KOPT-K1 (cell line): ENCODE data around the gene TNKS1BP1.

ENCODE experiments used
- H3K27ac ChIP-seq: fragments of 200-600 bp; sonication (generic); 2 replicates; pipeline ENCODE4 v1.5.1; 2016; ENCODE audit warnings: antibody characterized with exemption, mild to moderate bottlenecking, low read depth, low read length; ENCODE audit not compliant: poor library complexity, severe bottlenecking
- H3K36me3 ChIP-seq: fragments of 200-600 bp; sonication (generic); 2 replicates; pipeline ENCODE4 v1.5.1; 2017; ENCODE audit warnings: antibody characterized with exemption, mild to moderate bottlenecking, low read length, moderate library complexity; ENCODE audit not compliant: insufficient read depth
- H3K9me3 ChIP-seq: fragments of 200-600 bp; sonication (generic); 2 replicates; pipeline ENCODE4 v1.5.1; 2017; ENCODE audit warnings: antibody characterized with exemption, low read length, mild to moderate bottlenecking; ENCODE audit not compliant: insufficient read depth, poor library complexity, severe bottlenecking

TNKS1BP1 gene

GRCh38 chr11:57314221-57314973 is 10.4 kb downstream of the TNKS1BP1 start:
- Histone ChIP-seq H3K9me3 (no peaks in the 10 kb centered on the region), H3K36me3 (peaks cover 26% of the 10 kb centered on the region; the same call in 1 of the 2 replicates), H3K27ac (no peak overlapping the region)

GRCh38 chr11:57313788-57314135 is 11.0 kb downstream of the TNKS1BP1 start:
- peaks cover 26% of the 10 kb centered on the region; the same call in 1 of the 2 replicates for H3K36me3 ChIP-seq
- H3K27ac ChIP-seq = no peak overlapping the region

DNA sequence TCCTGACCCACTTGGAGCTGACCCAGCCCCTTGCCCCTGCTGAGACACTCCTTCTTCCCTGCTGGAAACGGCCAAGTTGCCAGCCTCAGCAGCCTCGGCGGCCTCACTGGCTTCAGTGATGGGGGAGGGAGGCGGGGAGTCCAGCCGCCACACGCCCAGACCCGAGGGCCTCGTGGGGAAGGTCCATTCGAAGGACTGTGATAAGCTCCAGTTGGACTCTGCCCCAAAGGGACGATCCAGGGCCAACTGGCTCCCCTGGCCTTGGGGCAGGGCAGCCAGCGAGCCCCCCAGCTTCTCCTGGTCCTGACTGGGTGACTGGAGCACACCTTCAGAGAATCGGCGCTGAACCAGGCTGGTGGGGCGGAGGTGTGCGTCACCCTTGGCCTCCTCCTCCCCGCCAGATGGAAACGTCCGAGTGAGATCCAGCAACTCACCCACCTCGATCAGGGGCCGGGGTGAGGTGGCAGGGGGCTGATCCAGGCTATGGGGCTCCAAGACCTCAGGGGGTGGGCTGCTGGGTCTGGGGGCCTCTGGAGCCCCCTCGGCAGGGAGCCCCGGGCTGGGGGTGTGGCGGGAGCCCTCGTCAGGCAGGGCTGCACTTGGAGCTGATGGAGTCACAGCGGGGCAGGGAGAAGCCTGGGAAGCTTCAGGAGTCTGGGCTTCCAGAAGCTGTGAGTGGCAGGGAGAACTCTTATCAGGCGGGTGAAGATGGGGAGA is 11.5 kb downstream of the TNKS1BP1 start:
- H3K9me3 ChIP-seq = no peaks in the 10 kb centered on the region
- H3K36me3 ChIP-seq = peaks cover 25% of the 10 kb centered on the region; the same call in 1 of the 2 replicates
- no peak overlapping the region for H3K27ac ChIP-seq

More at GRCh38 chr11:57313788-57314135, 11.0 kb downstream of the TNKS1BP1 start:
- no peaks in the 10 kb centered on the region for H3K9me3 ChIP-seq

DNA sequence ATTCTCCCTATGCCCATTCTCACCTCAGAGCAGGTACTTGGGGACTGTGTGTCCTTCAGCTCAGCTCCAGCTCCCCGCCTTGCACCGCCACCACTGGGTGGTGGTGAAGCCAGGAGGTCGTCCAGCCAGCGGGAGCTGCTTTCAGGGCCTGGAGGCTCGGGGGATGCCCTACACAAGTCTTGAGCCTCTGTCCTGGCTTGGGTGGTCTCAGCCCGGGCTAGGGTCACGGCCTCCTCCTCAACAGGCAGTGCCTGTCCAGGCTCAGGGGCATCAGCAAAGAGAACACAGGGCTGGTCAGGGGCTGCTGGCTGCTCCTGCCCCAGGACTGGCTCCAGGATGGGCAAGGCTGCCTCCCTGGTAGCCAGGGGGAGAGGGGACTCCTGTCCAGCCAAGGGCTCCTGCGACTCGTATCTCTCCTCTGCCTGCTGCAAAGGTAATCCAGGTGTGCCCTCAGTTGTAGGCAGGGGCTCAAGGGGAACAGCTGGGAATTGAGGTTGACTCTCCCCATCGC is 12.2 kb downstream of the TNKS1BP1 start:
- Histone ChIP-seq H3K27ac (no peak overlapping the region), H3K36me3 (peaks cover 18% of the 10 kb centered on the region; the same call in 1 of the 2 replicates), H3K9me3 (no peaks in the 10 kb centered on the region)

- no peaks in the 10 kb centered on the region for H3K9me3 ChIP-seq
- H3K27ac ChIP-seq = peak overlapping the region; percentile 58
- H3K36me3 ChIP-seq = peaks cover 7% of the 10 kb centered on the region; the same call in 1 of the 2 replicates
Measured at GRCh38 chr11:57311109-57311936, 13.4 kb downstream of the TNKS1BP1 start.

- Histone ChIP-seq H3K27ac (peak overlapping the region; percentile 58), H3K9me3 (no peaks in the 10 kb centered on the region), H3K36me3 (peaks cover 7% of the 10 kb centered on the region; the same call in 1 of the 2 replicates)
Measured at GRCh38 chr11:57310630-57311086, 14.1 kb downstream of the TNKS1BP1 start.

- Histone ChIP-seq H3K36me3 (peaks cover 7% of the 10 kb centered on the region; the same call in 1 of the 2 replicates), H3K27ac (no peak overlapping the region)
Measured at GRCh38 chr11:57310091-57310490, 14.7 kb downstream of the TNKS1BP1 start.

DNA sequence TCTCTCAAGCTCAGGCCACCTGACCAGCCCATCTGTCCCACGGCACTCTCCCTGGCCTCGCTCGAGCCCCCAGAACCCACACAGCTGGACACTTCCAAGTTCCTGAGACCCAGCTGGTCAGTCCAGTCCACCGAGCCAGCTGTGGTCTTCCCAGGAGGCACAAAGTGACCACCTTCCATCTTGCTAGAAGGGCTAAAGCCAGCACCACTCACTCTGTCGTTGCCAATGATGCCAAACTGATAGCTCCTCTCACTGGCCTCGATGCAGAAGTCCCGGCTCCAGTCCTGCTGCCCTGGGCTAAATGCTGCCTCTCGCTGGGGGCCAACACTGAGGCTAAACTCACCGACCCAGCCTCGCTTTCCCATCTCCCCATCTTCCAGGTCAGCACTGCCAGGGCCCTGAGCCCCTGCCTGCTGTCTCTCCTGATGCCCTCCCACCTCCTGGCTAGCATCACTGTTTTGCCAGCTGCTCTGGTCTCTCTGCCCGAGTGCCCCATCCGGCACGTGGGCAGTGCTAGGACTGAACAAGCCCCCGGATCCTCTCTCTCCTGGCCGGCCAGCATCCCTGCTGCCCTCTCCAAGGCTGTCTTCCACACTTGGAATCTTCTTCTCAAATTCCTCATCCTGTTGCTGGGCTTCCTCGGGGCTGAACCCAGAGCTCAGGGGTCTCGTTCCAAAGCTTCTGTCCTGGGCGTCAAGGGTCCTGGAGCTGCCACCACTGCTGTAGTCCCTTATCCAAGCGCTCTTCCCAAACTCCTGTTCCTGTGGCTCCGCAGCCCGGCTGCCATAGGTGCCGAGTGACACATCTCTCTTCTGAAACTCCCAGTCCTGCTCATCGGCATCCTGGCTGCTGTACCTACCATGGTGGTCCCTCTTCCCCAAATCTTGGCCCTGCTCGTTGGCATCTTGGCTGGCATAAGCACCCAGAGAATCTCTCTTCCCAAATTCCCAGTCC is 15.4 kb downstream of the TNKS1BP1 start:
- Histone ChIP-seq H3K9me3 (no peaks in the 10 kb centered on the region), H3K27ac (no peak overlapping the region), H3K36me3 (peaks cover 7% of the 10 kb centered on the region; the same call in 1 of the 2 replicates)

More at GRCh38 chr11:57310091-57310490, 14.7 kb downstream of the TNKS1BP1 start:
- no peaks in the 10 kb centered on the region for H3K9me3 ChIP-seq

DNA sequence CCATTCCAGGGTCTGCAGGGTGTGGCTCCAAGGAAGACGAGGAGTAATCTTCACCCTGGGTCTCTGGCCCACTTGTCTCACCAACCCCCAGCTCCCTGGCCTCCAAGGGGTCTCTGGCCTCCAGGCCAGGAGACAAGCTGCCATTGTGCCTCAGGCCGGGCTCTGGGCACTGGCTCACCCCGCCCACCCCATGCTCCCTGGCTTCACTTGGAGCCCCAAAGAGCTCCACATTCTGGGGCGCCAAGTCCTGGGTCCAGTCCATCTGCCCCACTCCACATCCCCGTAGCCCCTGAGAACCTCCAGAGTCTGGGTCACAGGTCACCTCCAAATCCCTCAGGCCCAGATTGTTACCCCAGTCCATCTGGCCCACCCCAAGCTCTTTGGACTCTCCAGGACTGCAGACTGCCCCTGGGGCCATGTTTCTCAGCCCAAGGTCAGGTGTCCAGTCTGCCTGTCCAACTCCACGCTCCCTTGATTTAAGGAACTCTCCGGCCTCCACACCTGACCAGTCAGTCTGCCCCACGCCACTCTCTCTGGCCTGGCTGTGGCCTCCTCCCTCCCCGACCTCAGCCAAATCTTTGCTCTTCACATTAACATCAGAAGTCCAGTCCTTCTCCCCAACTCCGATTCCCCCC is 16.2 kb downstream of the TNKS1BP1 start:
- H3K27ac ChIP-seq = no peak overlapping the region
- H3K9me3 ChIP-seq = no peaks in the 10 kb centered on the region
- H3K36me3 ChIP-seq = 0 out of 2 replicates have a peak, but pooled peaks cover 7% of the 10 kb centered on the region

- Histone ChIP-seq H3K9me3 (no peaks in the 10 kb centered on the region), H3K27ac (no peak overlapping the region), H3K36me3 (0 out of 2 replicates have a peak, but pooled peaks cover 7% of the 10 kb centered on the region)
Measured at GRCh38 chr11:57307666-57308270, 17.0 kb downstream of the TNKS1BP1 start.

DNA sequence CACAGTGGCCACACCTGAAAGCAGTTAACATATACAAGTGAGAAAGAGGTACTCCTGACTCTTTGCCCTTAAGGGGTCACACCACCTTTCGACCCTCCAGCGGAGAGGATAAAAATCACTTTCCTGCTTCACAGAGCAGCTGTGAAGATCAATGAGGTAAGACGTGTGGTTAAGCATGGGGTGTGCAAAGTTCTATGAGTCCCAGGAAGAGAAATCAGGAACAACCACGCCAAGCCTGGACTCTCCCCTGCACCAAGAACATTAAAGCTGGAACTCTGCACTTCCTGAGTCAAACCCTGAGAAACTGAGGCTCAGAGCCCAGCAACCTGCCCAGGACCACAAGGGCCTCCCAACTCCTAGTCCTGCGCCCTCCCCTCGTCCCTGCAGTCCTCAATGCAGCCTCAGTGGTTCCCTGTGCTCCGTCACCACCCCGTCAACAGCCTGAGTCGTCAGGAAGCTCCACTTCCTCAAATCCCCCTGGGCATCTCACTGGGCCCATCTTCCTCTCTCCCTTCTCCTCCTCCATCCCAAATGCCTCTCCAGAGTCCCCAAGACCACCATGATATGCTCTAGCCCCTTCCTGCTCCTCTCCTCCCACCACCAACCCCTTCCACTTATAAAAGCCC is 17.7 kb downstream of the TNKS1BP1 start:
- Histone ChIP-seq H3K27ac (no peak overlapping the region), H3K9me3 (no peaks in the 10 kb centered on the region), H3K36me3 (0 out of 2 replicates have a peak, but pooled peaks cover 7% of the 10 kb centered on the region)

DNA sequence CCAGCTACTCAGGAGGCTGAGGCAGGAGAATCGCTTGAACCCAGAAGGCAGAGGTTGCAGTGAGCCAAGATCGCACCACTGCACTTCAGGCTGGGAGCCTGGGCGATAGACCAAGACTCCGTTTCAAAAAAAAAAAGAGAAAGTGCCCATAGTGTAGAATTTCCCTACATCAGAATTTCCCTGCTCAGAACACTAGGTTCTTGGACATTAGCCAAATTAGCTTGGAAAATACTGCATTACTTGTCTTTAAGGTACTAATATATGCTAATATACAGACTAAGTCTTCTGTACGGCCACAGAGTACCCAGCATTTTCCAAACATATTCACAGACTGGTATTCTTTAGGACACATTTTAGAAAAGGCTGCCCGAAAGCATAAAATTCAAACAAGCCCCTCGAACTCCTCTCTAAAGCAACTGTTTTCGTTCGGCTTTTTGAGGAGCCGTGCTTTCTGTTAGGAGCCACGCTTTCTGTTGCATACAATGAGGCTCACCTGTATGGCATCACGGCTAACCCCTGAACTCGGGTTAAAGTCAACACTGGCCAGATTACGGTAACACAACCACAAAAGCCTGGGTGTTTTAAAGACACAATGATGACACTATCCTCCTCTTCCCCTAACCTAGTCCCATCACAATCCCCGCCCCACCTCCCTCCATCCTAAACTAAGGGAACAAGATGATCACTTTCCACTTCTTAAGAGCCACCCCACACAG is 18.4 kb downstream of the TNKS1BP1 start:
- Histone ChIP-seq H3K36me3 (peaks cover 10% of the 10 kb centered on the region; the same call in 1 of the 2 replicates), H3K27ac (no peak overlapping the region), H3K9me3 (no peaks in the 10 kb centered on the region)
